Natural killer cell treated with Interleukin-12 subunit alpha and Interleukin-12 subunit beta and Interleukin-15 and Interleukin-18, amount 100 ng/mL, for 72 hours (primary cell): ENCODE results near the gene CDK15. TPM values are rescaled to one million over a fixed set of nuclear protein-coding genes. Genes with fewer than 3 reads are reported as not detected.

Source experiments
- ATAC-seq, 2 donors: fragments of 150-1000 bp; cut with Tn5 transposase in 1 of 2; sonication (Bioruptor Pico), chemical (Tn5 transposase) in 1 of 2; 2 replicates each; pipeline ENCODE4 v1.10.0; 2021
- DNase-seq: peaks from one replicate; pipeline ENCODE4 v3.0.0; 2022; ENCODE audit warnings: low spot score
- H3K27ac Mint-ChIP-seq, 2 donors: 1 replicate in 1 of 2; 2 replicates in 1 of 2; pipeline ENCODE4 v1.8.0; 2022; ENCODE audit warnings: mixed read lengths in 2 of 2, mild to moderate bottlenecking in 1 of 2, moderate library complexity in 1 of 2
- H3K27me3 Mint-ChIP-seq, 2 donors: 1 replicate in 1 of 2; 2 replicates in 1 of 2; pipeline ENCODE4 v1.8.0; 2022; ENCODE audit warnings: mixed read lengths in 2 of 2
- H3K36me3 Mint-ChIP-seq: one replicate; pipeline ENCODE4 v1.8.0; 2022; ENCODE audit warnings: mixed read lengths
- H3K4me1 Mint-ChIP-seq, 2 donors: 1 replicate in 1 of 2; 2 replicates in 1 of 2; pipeline ENCODE4 v1.8.0; 2022; ENCODE audit warnings: low read depth in 2 of 2, mixed read lengths in 2 of 2, mild to moderate bottlenecking in 1 of 2
- H3K4me3 Mint-ChIP-seq: one replicate; pipeline ENCODE4 v1.8.0; 2022; ENCODE audit warnings: mixed read lengths
- H3K9me3 Mint-ChIP-seq: 2 replicates; pipeline ENCODE4 v1.8.0; 2022; ENCODE audit warnings: mixed read lengths
- total RNA-seq, 2 donors: library from RNA; stranded (reverse); gene quantifications; one replicate each; pipeline ENCODE4 v1.2.3, GENCODE V29; 2022

CDK15 gene
- total RNA-seq, 2 donors from 2014 or later: not detected

- DNase-seq: no peak
- Mint-ChIP-seq H3K36me3 (no peaks in the 10 kb centered on the region), H3K4me1 (peaks cover 24 to 25% of the 10 kb centered on the region in 2 donors), H3K9me3 (no peaks in the 10 kb centered on the region), H3K4me3 (peak overlapping the region; percentile 14), H3K27ac (no peak overlapping the region), H3K27me3 (peaks cover 48 to 74% of the 10 kb centered on the region in 2 donors)
- no peak for ATAC-seq
These were observed 74.2 kb downstream of the CDK15 start for GRCh38 chr2:201880579-201880978.

- Mint-ChIP-seq H3K27ac (no peak overlapping the region), H3K9me3 (no peaks in the 10 kb centered on the region), H3K27me3 (peaks cover 46 to 69% of the 10 kb centered on the region in 2 donors), H3K36me3 (no peaks in the 10 kb centered on the region), H3K4me3 (peak overlapping the region; percentile 14), H3K4me1 (peaks cover 24 to 25% of the 10 kb centered on the region in 2 donors)
- DNase-seq: no peak
- ATAC-seq: no peak
These were observed 74.8 kb downstream of the CDK15 start for GRCh38 chr2:201880993-201881611.

- H3K4me3 Mint-ChIP-seq: peak overlapping the region; percentile 4
- H3K9me3 Mint-ChIP-seq: no peaks in the 10 kb centered on the region
- peaks cover 46 to 67% of the 10 kb centered on the region in 2 donors for H3K27me3 Mint-ChIP-seq
- H3K36me3 Mint-ChIP-seq: no peaks in the 10 kb centered on the region
- peaks cover 24 to 25% of the 10 kb centered on the region in 2 donors for H3K4me1 Mint-ChIP-seq
- H3K27ac Mint-ChIP-seq: no peak overlapping the region
- DNase-seq (no peak), ATAC-seq (no peak)
These were observed 75.4 kb downstream of the CDK15 start for GRCh38 chr2:201881741-201882140.

- no peaks in the 10 kb centered on the region for H3K36me3 Mint-ChIP-seq
- H3K27ac Mint-ChIP-seq: no peak overlapping the region
- peaks cover 24 to 25% of the 10 kb centered on the region in 2 donors for H3K4me1 Mint-ChIP-seq
- peak overlapping the region; percentile 4 for H3K4me3 Mint-ChIP-seq
- no peak for ATAC-seq
- DNase-seq: no peak
- peaks cover 48 to 70% of the 10 kb centered on the region in 2 donors for H3K27me3 Mint-ChIP-seq
- no peaks in the 10 kb centered on the region for H3K9me3 Mint-ChIP-seq
These were observed 76.2 kb downstream of the CDK15 start for GRCh38 chr2:201882353-201883090.

GRCh38 chr2:201883606-201884369, 77.5 kb downstream of the CDK15 start:
- H3K9me3 Mint-ChIP-seq: no peaks in the 10 kb centered on the region
- no peak for ATAC-seq
- peaks cover 24 to 25% of the 10 kb centered on the region in 2 donors for H3K4me1 Mint-ChIP-seq
- no peak overlapping the region for H3K27ac Mint-ChIP-seq
- peaks cover 47 to 73% of the 10 kb centered on the region in 2 donors for H3K27me3 Mint-ChIP-seq
- H3K36me3 Mint-ChIP-seq: no peaks in the 10 kb centered on the region
- H3K4me3 Mint-ChIP-seq: no peak overlapping the region
- DNase-seq: no peak

- Mint-ChIP-seq H3K9me3 (no peaks in the 10 kb centered on the region), H3K27ac (no peak overlapping the region), H3K4me1 (peaks cover 12 to 13% of the 10 kb centered on the region in 2 donors), H3K36me3 (no peaks in the 10 kb centered on the region), H3K27me3 (peaks cover 34 to 57% of the 10 kb centered on the region in 2 donors), H3K4me3 (no peak overlapping the region)
- DNase-seq: no peak
- no peak for ATAC-seq
These were observed 80.2 kb downstream of the CDK15 start for GRCh38 chr2:201886504-201886903.

- no peak overlapping the region for H3K27ac Mint-ChIP-seq
- peaks cover 22 to 43% of the 10 kb centered on the region in 2 donors for H3K27me3 Mint-ChIP-seq
- no peak overlapping the region for H3K4me3 Mint-ChIP-seq
- ATAC-seq: no peak
- no peak for DNase-seq
- no peaks in the 10 kb centered on the region for H3K9me3 Mint-ChIP-seq
- H3K4me1 Mint-ChIP-seq: no peaks in the 10 kb centered on the region
- H3K36me3 Mint-ChIP-seq: no peaks in the 10 kb centered on the region
These were observed 81.6 kb downstream of the CDK15 start for GRCh38 chr2:201887773-201888425.

GRCh38 chr2:201888426-201888800, 82.1 kb downstream of the CDK15 start:
- DNase-seq: no peak
- Mint-ChIP-seq H3K9me3 (no peaks in the 10 kb centered on the region), H3K27me3 (peaks cover 26 to 43% of the 10 kb centered on the region in 2 donors), H3K4me3 (no peak overlapping the region), H3K36me3 (no peaks in the 10 kb centered on the region), H3K27ac (no peak overlapping the region), H3K4me1 (no peaks in the 10 kb centered on the region)
- ATAC-seq: no peak

- ATAC-seq (no peak), DNase-seq (no peak)
- no peaks in the 10 kb centered on the region for H3K36me3 Mint-ChIP-seq
- no peak overlapping the region for H3K4me3 Mint-ChIP-seq
- H3K27me3 Mint-ChIP-seq: peaks cover 20 to 27% of the 10 kb centered on the region in 2 donors
- H3K9me3 Mint-ChIP-seq: no peaks in the 10 kb centered on the region
- no peak overlapping the region for H3K27ac Mint-ChIP-seq
- no peaks in the 10 kb centered on the region for H3K4me1 Mint-ChIP-seq
These were observed 84.1 kb downstream of the CDK15 start for GRCh38 chr2:201890453-201890852.

GRCh38 chr2:201891676-201892075, 85.3 kb downstream of the CDK15 start:
- Mint-ChIP-seq H3K4me3 (no peak overlapping the region), H3K9me3 (no peaks in the 10 kb centered on the region), H3K27ac (no peak overlapping the region), H3K27me3 (peaks cover 21 to 26% of the 10 kb centered on the region in 2 donors), H3K4me1 (no peaks in the 10 kb centered on the region), H3K36me3 (no peaks in the 10 kb centered on the region)
- no peak for DNase-seq
- peak in 1 of 2 donors; percentile 36 for ATAC-seq

- ATAC-seq: no peak
- Mint-ChIP-seq H3K9me3 (no peaks in the 10 kb centered on the region), H3K27ac (no peak overlapping the region), H3K36me3 (no peaks in the 10 kb centered on the region), H3K4me3 (no peak overlapping the region), H3K27me3 (peaks cover 23 to 25% of the 10 kb centered on the region in 2 donors), H3K4me1 (no peaks in the 10 kb centered on the region)
- no peak for DNase-seq
These were observed 86.2 kb downstream of the CDK15 start for GRCh38 chr2:201892516-201892915.

GRCh38 chr2:201900362-201900761, 94.0 kb downstream of the CDK15 start:
- H3K9me3 Mint-ChIP-seq: no peaks in the 10 kb centered on the region
- peaks cover 0 to 15% of the 10 kb centered on the region in 2 donors for H3K4me1 Mint-ChIP-seq
- no peak for ATAC-seq
- DNase-seq: no peak
- H3K4me3 Mint-ChIP-seq: no peak overlapping the region
- no peaks in the 10 kb centered on the region for H3K36me3 Mint-ChIP-seq
- peaks cover 32 to 35% of the 10 kb centered on the region in 2 donors for H3K27me3 Mint-ChIP-seq
- no peak overlapping the region for H3K27ac Mint-ChIP-seq

GRCh38 chr2:201901786-201902185, 95.4 kb downstream of the CDK15 start:
- no peaks in the 10 kb centered on the region for H3K36me3 Mint-ChIP-seq
- peak overlapping the region in 1 of 2 donors; percentile 31 for H3K27ac Mint-ChIP-seq
- H3K4me1 Mint-ChIP-seq: peaks cover 0 to 15% of the 10 kb centered on the region in 2 donors
- DNase-seq: no peak
- peaks cover 30 to 37% of the 10 kb centered on the region in 2 donors for H3K27me3 Mint-ChIP-seq
- no peak for ATAC-seq
- peak overlapping the region; percentile 2 for H3K4me3 Mint-ChIP-seq
- no peaks in the 10 kb centered on the region for H3K9me3 Mint-ChIP-seq
